NCI-H526 (cell line): Measurements from ENCODE around the gene MTX3.

Experiments
- DNase-seq, 2 experiments: peaks; one replicate each; lab custom pipeline; 2025; lab: John Stamatoyannopoulos, UW

The MTX3 gene

DNA sequence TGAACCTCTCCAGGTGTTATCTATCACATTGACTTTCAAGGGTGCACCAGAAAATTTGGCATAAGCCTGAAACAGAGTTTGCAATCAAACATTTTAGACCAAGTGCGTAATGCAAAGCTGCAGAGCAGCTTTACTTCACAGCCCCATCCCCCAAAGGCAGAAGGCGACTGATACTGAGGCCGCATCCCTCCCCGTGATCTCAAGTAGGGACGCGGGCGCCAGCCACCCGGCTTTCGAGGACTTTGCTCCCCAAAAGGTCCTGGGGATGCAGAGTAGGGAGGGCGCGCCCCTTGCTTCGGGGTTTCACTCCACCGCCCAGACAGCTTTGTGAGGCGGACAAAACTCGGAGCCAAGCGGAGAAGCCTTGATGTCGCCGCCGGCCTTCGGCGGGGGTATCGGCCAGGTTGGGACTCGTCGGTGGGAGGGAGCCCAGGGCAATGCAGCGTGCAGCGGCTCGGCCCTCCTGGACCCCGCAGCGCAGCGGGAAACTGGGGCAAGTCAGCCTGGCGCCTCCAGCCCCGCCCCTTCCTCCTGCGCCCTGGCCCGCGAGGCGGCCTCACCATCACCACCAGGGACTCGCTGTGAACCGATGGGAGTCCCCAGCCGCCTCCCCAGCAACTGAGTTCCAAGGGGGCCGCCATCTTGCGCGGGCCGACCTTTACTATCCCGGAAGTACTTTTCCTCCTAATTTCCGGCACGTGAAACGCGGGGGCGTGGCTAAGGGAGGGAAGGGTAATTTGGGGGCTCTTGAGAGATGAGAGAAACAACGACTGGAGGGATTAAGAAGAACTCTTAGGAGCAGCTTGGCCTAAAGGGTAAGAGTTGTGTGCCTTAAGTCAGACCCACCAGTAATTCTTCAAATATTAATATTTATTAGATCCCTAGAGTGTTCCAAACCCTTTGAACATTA lies at the start of gene MTX3:
TSS of gene MTX3 (minus strand) at position 665 of the 910 bp plus-strand sequence. CDS start at position 641, 24 bp downstream.
- peak; percentile 65 to 87 for DNase-seq

GRCh38 chr5:80039650-80040049 lies 48.6 kb upstream of the MTX3 start:
- DNase-seq = no peak

GRCh38 chr5:80037366-80037765 lies 46.3 kb upstream of the MTX3 start:
- DNase-seq = peak in 1 of 2 experiments; percentile 2

GRCh38 chr5:80036615-80037014 lies 45.6 kb upstream of the MTX3 start:
- no peak for DNase-seq

GRCh38 chr5:80035839-80036238 lies 44.8 kb upstream of the MTX3 start:
- no peak for DNase-seq

DNA sequence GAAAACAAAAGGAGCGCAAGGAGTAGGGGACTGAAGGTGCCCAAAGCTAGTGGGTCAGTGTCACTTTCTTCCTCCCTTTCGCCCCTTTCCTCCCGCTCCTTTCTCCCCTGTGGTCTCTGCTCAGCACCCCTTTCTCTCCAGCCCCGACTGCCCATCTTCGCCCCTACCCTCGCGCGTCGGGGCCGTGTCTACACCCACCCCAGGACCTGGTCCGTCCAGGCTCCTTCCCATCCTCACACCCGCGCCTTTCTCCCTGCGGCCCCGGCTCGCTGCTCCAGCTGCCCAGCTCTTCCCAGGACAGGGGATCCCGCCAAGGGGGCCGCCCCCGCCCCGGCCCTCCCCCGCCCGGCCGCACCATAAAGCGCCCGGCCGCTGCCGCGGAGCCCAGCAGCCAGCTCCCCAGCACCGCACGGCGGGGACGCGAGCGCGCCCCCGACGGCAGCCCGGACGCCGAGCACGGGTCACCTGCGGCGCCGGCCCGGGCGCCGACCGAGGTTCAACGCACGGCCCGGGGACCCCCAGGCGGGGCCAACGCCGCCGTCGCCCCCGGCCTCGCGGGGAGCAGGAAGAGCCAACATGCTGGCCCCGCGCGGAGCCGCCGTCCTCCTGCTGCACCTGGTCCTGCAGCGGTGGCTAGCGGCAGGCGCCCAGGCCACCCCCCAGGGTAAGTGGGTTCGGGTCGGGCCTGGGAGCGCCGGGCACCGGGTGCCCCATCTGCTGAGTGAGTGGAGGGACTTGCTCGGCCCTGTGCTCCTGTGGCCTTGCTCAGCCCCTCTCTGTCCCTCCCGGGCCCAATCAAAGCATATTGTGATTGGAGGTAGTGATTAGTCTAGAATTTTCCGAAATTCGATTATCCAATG lies 44.1 kb upstream of the MTX3 start, which contains the start of gene THBS4:
TSS of gene THBS4 (plus strand) at position 387 of the 860 bp plus-strand sequence. CDS start at position 577, 190 bp downstream.
- DNase-seq = peak in 1 of 2 experiments; percentile 17

- no peak for DNase-seq
Measured at GRCh38 chr5:80034559-80034958, 43.5 kb upstream of the MTX3 start.

- DNase-seq = no peak
Measured at GRCh38 chr5:80033513-80033912, 42.5 kb upstream of the MTX3 start.

- no peak for DNase-seq
Measured at GRCh38 chr5:80031109-80031508, 40.0 kb upstream of the MTX3 start.

DNA sequence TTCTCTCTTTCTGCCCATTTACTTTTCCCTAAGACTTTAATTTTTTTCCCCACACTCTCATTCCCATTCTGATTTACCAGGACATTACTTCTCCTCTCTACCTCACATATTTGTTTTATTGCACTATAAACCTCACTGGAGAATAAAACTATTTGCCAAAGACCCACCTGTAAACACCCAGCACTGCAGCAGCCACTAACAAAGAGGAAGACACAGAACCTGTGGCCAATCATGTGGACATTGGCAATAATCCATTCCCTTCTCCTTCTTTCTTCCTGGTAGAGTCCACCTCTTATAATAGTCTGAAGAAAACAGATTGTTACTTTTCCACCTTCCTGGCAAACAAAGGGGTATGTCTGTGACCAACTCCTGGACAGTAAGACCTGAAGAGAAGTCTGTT lies 35.8 kb upstream of the MTX3 start:
- no peak for DNase-seq

- DNase-seq = no peak
Measured at GRCh38 chr5:80025069-80025468, 34.0 kb upstream of the MTX3 start.

DNA sequence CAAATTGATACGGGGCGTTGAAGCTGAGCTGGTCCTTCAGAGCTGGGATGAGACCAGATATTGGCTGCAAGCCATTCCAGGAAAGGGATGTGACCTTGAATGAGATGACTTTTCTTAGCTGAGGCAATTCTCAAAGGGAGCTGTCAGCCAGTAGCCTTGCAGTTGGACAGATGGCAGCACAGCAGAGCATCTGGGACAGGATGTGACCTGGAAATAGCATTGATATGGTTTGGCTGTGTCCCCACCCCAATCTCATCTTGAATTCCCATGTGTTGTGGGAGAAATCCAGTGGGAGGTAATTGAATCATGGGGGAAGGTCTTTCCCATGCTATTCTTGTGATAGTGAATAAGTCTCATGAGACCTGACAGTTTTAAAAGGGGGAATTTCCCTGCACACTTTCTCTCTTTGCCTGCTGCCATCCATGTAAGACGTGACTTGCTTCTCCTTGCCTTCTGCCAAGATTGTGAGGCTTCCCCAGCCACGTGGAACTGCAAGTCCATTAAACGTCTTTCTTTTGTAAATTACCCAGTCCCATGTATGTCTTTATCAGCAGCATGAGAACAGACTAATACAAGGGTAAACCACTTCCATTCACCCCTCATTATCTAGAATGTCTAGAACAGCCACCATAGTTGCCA lies 19.8 kb upstream of the MTX3 start:
- DNase-seq = no peak

DNA sequence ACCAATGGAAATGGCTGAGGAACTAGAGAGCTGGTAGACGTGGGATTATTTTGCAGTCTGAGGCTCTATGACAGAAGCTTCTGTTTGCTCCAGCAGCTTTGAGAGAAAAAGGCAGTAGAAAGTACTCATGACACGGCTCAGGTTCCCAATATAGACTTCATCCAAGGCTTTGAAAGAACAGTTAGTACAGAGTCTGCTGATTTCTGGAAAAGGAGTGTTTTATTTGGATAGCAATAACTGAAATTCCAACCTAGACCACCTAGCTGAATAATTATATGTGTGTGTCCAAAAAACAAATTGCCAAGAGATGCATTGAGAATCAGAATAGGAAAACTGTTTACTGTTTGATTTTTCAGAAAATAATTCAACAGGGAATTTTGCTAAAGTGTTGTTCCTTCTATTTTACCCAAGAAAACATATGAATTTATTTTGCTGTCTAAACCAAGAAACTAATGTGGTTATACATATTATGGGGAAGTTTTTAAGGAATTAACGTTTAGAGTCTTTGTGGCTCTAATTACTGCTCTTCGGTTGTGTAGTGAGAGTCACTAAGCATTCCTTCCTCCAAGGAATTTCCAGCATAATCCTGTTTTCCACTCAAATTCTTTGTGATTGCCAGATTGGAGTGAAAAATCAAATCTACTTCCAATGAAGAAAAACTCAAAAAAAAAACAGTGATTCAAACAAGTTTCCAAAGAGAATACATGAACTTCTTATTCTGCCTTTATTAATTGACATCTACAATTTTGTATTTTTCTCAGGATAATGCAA lies 18.1 kb upstream of the MTX3 start:
- no peak for DNase-seq

- DNase-seq = no peak
Measured at GRCh38 chr5:80002677-80003076, 11.6 kb upstream of the MTX3 start.

- DNase-seq = no peak
Measured at GRCh38 chr5:79999722-80000121, 8.7 kb upstream of the MTX3 start.

- no peak for DNase-seq
Measured at GRCh38 chr5:79992891-79993657, 2.0 kb upstream of the MTX3 start.

DNA sequence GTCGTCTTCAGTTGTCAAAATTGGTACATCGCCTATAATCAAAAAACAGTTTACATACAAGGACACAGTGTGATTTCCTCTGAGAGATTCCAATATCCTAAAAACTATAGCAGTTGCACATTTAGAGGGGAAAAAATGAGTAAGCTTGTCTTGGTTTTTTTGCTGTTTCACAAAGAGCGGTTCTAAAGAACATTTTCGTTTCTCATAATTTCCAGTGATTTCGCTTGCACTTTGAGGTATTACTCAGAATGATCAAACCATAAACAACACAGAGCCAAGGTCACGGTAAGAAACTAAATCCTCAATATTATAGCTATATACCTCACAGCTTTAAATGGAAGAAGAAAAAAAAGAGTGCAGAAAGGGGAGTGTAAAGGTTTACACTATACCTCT lies 861 bp downstream of the MTX3 start:
- no peak for DNase-seq

DNA sequence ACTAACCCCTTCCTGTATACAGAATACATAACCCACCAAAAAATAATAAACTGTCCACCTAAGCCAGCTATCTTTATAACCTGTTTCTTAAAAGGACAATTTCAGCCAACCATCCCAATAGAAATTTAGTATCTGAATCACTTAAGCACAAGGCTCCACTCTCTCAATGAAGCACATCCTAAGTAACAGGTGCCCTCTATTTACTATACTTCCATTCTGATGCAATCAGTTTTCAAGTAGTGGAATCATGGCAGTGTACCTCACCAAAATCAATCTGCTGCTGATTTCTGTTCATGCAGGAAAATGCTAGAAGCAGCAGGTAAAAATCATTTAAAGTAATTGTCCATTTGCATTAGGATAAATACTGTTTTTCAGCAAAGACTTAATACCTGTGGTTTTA lies 4.8 kb downstream of the MTX3 start:
- no peak for DNase-seq

- DNase-seq = no peak
Measured at GRCh38 chr5:79985288-79985687, 5.8 kb downstream of the MTX3 start.

DNA sequence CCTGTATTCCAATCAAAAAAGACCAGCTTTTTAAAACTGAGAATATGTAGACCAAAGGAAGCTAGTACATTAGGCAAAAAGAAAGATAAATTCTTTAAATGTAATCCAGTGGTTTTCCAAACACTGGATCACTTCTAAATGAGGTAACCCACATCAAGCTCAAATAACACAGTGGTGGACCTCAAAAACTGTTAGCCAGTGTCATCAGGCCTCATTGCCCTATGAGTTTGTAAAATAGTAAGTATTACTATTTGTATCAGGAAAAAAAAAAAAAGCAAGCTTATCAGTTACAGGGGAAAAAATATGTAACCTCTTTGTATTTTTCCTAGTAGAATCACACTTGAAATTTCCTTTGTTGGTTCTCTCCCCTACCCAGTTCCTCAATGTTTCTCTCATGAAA lies 6.7 kb downstream of the MTX3 start:
- no peak for DNase-seq

DNA sequence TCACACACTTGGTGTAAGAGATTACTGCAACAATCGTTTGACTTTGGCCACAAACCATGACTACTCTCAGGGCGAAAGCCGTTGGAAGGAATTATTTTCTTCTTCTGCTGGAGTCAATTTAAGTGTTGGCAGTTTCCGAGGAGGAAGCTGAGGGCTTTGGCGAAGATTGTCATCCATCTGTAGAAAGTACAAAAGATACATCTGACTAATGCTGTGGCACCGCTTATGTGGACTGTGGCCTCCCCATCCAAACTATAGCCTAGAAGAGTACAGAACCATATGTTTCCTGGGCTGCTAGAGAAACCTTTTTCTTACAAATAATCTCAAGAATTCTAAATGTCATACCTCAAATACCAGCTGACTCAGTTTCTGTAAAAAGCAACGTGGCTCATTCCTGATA lies 7.4 kb downstream of the MTX3 start:
- DNase-seq = no peak
